ES-I3 (cell line): ENCODE results near the gene LCOR.

Experiments
- H3K36me3 ChIP-seq: 2 replicates; pipeline ENCODE4 v1.6.1; 2013; ENCODE audit warnings: mild to moderate bottlenecking, low read length, control low read depth, moderate library complexity; ENCODE audit not compliant: insufficient read depth
- H3K4me1 ChIP-seq: 2 replicates; pipeline ENCODE4 v1.6.1; 2013; ENCODE audit warnings: mild to moderate bottlenecking, control low read depth, low read length; ENCODE audit not compliant: insufficient read depth
- H3K9ac ChIP-seq: 2 replicates; pipeline ENCODE4 v1.6.1; 2013; ENCODE audit warnings: low read depth, mild to moderate bottlenecking, low read length, moderate library complexity
- H3K9me3 ChIP-seq: 2 replicates; pipeline ENCODE4 v1.6.1; 2013; ENCODE audit warnings: mild to moderate bottlenecking, low read length, moderate library complexity; ENCODE audit not compliant: control insufficient read depth, insufficient read depth

LCOR gene

DNA sequence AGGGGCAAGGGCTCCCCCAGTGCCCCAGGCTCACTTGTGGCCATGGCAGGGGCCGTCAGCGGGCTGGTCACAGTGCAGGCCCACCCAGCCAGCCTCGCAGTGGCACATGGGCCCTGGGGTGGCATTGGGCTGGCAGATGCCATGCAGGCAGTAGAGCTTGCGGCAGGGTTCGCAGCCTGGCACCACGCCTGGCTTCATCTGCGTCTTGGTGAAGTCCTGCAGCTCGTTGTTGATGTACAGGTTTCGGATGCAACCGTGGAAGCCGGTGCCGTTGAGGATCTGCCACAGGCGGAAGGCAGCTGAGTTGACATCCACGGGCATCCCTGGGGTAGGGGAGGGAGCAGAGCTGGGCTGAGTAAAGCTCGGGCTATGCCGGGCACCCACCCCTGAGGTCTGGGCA is 170.6 kb downstream of the LCOR start:
- H3K4me1 ChIP-seq: no peaks in the 10 kb centered on the region

GRCh38 chr10:97003151-97003803 is 171.2 kb downstream of the LCOR start:
- Histone ChIP-seq H3K4me1 (no peaks in the 10 kb centered on the region), H3K9ac (no peak overlapping the region), H3K9me3 (no peaks in the 10 kb centered on the region; the same call in 1 of the 2 replicates), H3K36me3 (no peaks in the 10 kb centered on the region)

More for the DNA sequence above, 170.6 kb downstream of the LCOR start:
- Histone ChIP-seq H3K9ac (no peak overlapping the region), H3K9me3 (no peaks in the 10 kb centered on the region; the same call in 1 of the 2 replicates), H3K36me3 (no peaks in the 10 kb centered on the region)

GRCh38 chr10:97003804-97004201 is 171.7 kb downstream of the LCOR start:
- Histone ChIP-seq H3K36me3 (no peaks in the 10 kb centered on the region), H3K9ac (no peak overlapping the region), H3K9me3 (no peaks in the 10 kb centered on the region; the same call in 1 of the 2 replicates), H3K4me1 (no peaks in the 10 kb centered on the region)

DNA sequence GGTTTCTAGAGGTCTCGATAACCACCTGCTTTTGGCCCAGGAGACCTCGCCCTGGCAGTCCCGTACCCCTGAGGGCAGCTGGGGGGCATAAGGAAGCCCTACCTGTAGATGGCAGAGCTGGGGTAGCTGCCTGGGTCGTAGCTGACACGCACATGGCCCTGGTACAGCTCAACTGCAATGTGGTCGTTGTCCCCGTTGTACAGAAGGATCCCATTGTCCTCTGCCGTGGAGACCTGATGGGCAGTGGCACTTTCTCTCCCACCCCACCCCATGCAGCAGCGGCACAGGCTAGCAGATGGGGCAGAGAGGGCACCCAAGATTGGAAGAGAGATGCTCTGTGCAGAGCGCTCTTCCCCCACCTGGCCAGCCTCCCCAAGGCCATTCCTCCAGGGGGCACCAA is 172.5 kb downstream of the LCOR start:
- no peaks in the 10 kb centered on the region for H3K4me1 ChIP-seq
- no peaks in the 10 kb centered on the region for H3K36me3 ChIP-seq
- H3K9ac ChIP-seq: no peak overlapping the region
- H3K9me3 ChIP-seq: no peaks in the 10 kb centered on the region; the same call in 1 of the 2 replicates

DNA sequence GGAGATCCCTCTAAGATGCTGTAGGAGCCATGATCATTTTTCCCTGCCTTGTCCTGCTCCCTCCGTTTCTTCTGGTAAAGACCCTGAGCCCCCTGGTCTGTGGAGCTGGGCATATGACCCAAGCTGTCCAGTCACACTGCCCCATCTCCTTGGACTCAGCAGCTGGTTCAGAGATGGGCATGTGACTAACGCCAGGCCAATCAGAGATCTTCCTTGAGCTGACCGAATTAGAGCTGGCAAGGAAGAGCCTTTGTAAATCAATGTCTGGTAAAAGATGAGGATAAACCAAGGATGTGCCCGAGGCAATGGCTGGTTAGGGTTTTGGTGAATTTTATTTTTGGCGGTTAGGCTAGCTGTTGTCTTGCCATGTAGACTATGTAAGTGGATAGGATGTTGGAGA is 173.3 kb downstream of the LCOR start:
- no peak overlapping the region for H3K9ac ChIP-seq
- H3K36me3 ChIP-seq: no peaks in the 10 kb centered on the region
- no peaks in the 10 kb centered on the region; the same call in 1 of the 2 replicates for H3K9me3 ChIP-seq
- H3K4me1 ChIP-seq: no peaks in the 10 kb centered on the region

GRCh38 chr10:97006364-97006763 is 174.3 kb downstream of the LCOR start:
- Histone ChIP-seq H3K36me3 (no peaks in the 10 kb centered on the region), H3K9ac (no peak overlapping the region), H3K4me1 (no peaks in the 10 kb centered on the region), H3K9me3 (no peaks in the 10 kb centered on the region; the same call in 1 of the 2 replicates)

GRCh38 chr10:97007417-97007816 is 175.3 kb downstream of the LCOR start:
- no peaks in the 10 kb centered on the region; the same call in 1 of the 2 replicates for H3K9me3 ChIP-seq
- H3K36me3 ChIP-seq: no peaks in the 10 kb centered on the region
- no peak overlapping the region for H3K9ac ChIP-seq
- no peaks in the 10 kb centered on the region for H3K4me1 ChIP-seq

- Histone ChIP-seq H3K4me1 (no peaks in the 10 kb centered on the region), H3K36me3 (no peaks in the 10 kb centered on the region), H3K9me3 (no peaks in the 10 kb centered on the region; the same call in 1 of the 2 replicates), H3K9ac (no peak overlapping the region)
Measured at GRCh38 chr10:97010695-97011206, 178.7 kb downstream of the LCOR start.

DNA sequence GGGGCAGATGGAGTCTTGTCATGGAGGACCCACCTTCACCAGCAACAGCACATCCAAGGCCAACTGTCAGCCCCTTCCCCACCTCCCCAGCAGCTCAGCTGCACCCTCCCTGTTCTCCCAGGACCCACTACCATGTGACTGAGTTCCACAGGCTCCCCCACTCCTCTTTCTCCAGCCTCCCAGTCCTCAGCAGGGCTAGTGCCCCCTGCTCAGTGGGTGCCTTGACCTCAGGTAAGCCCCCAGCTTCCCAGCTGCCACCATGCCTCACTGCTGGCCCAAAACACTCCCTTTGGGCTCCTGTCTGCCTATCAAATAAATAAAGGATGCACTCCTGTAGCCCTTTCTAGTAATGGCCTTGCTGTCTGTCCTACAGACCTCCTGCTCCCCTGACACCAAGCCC is 179.3 kb downstream of the LCOR start:
- Histone ChIP-seq H3K9ac (no peak overlapping the region), H3K36me3 (no peaks in the 10 kb centered on the region), H3K4me1 (no peaks in the 10 kb centered on the region), H3K9me3 (no peaks in the 10 kb centered on the region; the same call in 1 of the 2 replicates)

- Histone ChIP-seq H3K9ac (no peak overlapping the region), H3K4me1 (no peaks in the 10 kb centered on the region), H3K9me3 (no peaks in the 10 kb centered on the region), H3K36me3 (no peaks in the 10 kb centered on the region)
Measured at GRCh38 chr10:97012470-97012869, 180.4 kb downstream of the LCOR start.

DNA sequence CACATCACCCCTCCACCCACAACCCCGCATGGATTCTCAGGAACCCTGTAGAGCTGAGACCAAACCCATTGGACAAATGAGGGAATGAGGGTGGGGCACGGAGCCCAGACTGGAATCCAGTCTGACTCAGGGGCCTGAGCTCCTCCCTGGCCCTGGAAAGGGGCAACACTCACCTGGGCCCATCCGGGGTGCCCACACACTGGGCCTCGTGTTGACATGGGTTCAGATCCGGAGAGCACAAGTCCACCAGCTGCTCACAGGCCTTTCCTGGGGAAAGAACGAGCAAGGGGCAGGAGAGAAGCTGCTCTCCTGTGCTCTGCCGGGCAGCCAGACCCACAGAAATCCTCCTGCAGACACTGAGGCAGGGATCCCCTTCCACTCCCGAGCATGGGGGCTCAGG is 181.5 kb downstream of the LCOR start:
- Histone ChIP-seq H3K9ac (no peak overlapping the region), H3K9me3 (no peaks in the 10 kb centered on the region), H3K36me3 (no peaks in the 10 kb centered on the region), H3K4me1 (no peaks in the 10 kb centered on the region)

- no peaks in the 10 kb centered on the region for H3K9me3 ChIP-seq
- H3K9ac ChIP-seq: no peak overlapping the region
- no peaks in the 10 kb centered on the region for H3K4me1 ChIP-seq
- H3K36me3 ChIP-seq: no peaks in the 10 kb centered on the region
Measured at GRCh38 chr10:97013983-97014382, 181.9 kb downstream of the LCOR start.

GRCh38 chr10:97015240-97015639 is 183.1 kb downstream of the LCOR start:
- Histone ChIP-seq H3K36me3 (no peaks in the 10 kb centered on the region), H3K9me3 (no peaks in the 10 kb centered on the region), H3K9ac (no peak overlapping the region), H3K4me1 (no peaks in the 10 kb centered on the region)

DNA sequence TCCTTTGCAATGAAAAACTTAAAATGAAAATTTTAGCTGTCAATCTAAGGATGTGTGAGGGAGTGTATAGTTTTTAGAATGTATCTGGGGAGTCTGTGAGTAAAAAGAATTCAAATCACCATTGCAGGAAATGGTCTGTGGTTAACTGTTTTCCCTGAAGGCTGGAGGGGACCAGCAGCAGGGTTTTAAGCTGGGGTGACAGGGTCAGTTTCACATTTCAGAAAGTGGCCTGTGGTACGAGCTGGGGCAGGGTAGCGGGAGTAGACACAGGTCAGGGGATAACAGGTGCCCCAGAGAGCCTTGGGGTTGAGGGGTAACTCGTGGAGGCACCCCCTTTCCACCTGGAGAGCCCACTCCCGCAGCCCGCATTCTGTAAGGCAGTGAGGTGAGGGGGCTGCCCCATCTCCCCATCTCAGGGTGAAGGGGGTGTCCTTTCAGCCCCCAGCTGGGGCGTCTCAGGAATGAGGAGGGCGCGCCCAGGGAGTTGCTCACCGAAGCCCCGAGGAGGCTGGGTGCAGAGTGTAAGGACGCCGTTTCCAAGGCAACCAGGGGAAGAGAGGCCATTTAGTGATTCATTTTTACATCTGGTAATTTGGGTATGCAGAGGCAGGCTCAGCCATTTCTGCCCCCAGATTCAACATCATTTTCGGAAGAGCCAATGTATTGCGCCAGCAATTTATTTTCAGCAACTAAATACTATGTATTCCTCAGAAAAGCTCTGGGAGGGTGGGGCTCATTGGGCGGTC is 184.8 kb downstream of the LCOR start:
- Histone ChIP-seq H3K9ac (no peak overlapping the region), H3K36me3 (no peaks in the 10 kb centered on the region), H3K9me3 (no peaks in the 10 kb centered on the region), H3K4me1 (no peaks in the 10 kb centered on the region)

GRCh38 chr10:97017474-97017903 is 185.4 kb downstream of the LCOR start:
- no peaks in the 10 kb centered on the region for H3K36me3 ChIP-seq
- no peaks in the 10 kb centered on the region for H3K9me3 ChIP-seq
- no peak overlapping the region for H3K9ac ChIP-seq
- H3K4me1 ChIP-seq: no peaks in the 10 kb centered on the region
